Iris pigment epithelial cell (primary cell): ENCODE data around the gene PDE4A.
"Not testable (repeated sequence)": the region's sequence is repeated elsewhere in the genome, so short reads cannot be mapped to it uniquely, and the experiment has no call there.

Experiments
- DNase-seq: peaks from one replicate; pipeline ENCODE4 v3.0.0-alpha.2; 2011; ENCODE audit warnings: low read depth

Gene PDE4A

DNA sequence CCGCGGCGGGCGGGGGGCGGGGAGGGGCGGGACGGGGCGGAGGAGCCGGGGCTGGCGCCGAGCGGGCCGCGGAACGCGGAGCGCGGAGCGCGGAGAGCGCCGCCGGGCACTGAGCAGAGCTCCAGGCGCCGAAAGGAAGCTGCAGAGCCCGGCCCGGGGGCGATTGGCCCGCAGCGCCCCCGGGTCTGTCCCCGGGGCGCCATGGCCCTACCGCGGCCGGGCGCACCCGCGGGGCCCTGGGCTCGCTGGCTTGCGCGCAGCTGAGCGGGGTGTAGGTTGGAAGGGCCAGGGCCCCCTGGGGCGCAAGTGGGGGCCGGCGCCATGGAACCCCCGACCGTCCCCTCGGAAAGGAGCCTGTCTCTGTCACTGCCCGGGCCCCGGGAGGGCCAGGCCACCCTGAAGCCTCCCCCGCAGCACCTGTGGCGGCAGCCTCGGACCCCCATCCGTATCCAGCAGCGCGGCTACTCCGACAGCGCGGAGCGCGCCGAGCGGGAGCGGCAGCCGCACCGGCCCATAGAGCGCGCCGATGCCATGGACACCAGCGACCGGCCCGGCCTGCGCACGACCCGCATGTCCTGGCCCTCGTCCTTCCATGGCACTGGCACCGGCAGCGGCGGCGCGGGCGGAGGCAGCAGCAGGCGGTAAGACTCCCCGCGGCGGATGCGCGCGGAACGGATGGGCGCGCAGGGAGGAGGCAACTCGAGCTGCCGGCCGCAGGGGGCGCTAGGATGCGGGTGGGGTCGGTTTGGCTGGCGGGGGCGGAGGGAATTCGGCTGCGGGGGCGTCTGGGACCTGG lies at the start of gene PDE4A:
Gene PDE4A (plus strand): TSS at position 95 of the 796 bp plus-strand sequence. CDS start 227 bp downstream, at position 322.
- DNase-seq = peak; percentile 70

DNA sequence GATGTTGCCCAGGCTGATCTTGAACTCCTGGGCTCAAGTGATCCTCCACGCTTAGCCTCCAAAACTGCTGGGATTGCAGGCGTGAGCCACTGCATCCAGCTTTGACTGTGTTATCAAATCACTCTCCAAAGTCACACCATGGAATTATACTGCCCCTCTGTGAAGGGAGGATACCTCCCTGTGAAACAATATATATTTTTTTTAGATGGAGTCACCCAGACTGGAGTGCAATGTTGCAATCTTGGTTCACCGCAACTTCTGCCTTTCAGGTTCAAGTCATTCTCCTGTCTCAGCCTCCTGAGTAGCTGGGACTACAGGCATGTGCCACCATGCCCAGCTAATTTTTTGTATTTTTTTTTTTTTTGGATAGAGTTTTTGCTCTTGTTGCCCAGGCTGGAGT lies 47.6 kb upstream of the PDE4A start:
- DNase-seq = no peak

- DNase-seq = no peak
Measured at GRCh38 chr19:10374931-10375330, 45.4 kb upstream of the PDE4A start.

DNA sequence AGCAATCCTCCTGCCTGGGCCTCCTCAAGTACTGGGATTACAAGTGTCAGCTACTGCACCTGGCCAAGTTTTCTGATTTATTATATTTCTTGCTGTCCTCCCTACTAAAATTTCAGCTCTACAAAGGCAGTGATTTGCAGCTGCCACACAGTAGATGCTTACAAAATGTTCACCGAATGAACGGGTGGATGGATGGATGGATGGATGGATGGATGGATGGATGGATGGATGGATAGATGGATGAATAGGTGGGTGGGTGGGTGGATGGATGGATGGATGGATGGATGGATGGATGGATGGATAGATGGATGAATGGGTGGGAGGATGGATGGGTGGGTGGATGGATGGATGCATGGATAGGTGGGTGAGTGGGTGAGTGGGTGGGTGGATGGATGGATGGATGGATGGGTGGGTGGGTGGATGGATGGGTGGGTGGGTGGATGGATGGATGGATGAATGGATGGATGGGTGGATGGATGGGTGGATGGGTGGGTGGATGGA lies 43.1 kb upstream of the PDE4A start:
- DNase-seq = not testable (repeated sequence)

DNA sequence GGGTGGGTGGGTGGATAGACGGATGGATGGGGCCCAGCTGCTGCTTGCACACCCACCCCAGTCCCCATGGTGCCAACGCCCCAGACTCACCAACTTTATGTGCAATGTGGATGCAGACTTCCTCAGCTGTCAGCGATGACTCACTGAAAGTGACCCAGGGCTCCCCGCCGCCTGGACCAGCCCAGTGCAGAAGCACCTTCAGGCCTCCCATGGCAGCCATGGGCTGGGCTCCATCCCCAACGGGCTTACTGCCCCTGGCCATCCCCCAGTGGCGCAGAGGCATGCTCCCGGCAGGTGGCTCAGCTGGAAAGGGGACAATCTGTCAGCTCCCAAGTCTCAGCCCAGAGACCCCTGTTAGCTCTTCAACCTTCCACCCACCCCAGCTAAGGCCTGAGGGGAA lies 42.2 kb upstream of the PDE4A start:
- no peak for DNase-seq

GRCh38 chr19:10379880-10380312 lies 40.4 kb upstream of the PDE4A start:
- DNase-seq = no peak

- DNase-seq = peak; percentile 98
Measured at GRCh38 chr19:10380313-10381102, 39.8 kb upstream of the PDE4A start, which contains the start of gene TYK2. Gene TYK2, minus strand, starts transcription at chr19:10380572. Its CDS starts 2,166 bp downstream, at chr19:10378406.

DNA sequence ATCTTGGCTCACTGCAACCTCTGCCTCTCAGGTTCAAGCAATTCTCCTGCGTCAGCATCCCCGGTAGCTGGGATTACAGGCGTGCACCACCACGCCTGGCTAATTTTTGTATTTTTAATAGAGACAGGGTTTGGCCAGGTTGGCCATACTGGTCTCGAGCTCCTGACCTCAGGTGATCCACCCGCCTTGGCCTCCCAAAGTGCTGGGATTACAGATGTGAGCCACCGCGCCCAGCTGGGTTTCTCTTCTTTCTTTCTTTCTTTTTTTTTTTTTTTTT lies 37.2 kb upstream of the PDE4A start:
- DNase-seq = not testable (repeated sequence)

GRCh38 chr19:10384580-10384979 lies 35.8 kb upstream of the PDE4A start:
- no peak for DNase-seq

DNA sequence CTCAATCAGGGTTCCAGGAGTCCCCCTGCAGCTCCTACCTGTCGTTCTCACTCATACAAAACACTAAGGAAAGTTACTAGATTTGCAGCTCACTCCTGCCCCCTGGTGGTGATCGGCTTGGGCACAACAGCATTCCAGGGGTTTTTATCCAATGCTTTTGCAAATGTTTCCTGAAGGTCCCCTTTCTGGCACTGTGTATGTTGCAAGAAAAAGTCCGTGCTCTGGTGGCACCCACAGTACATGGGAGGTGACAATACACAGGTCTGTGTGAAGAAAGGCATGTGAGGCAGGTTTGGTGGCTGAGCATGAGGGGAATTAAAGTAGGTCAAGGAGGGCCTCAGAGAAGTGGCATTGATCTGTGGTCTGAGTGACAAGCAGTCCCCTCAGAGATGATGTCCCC lies 31.4 kb upstream of the PDE4A start:
- DNase-seq = peak; percentile 62

- no peak for DNase-seq
Measured at GRCh38 chr19:10389863-10390262, 30.5 kb upstream of the PDE4A start.

GRCh38 chr19:10390652-10391286 lies 29.6 kb upstream of the PDE4A start:
- DNase-seq = peak; percentile 64

DNA sequence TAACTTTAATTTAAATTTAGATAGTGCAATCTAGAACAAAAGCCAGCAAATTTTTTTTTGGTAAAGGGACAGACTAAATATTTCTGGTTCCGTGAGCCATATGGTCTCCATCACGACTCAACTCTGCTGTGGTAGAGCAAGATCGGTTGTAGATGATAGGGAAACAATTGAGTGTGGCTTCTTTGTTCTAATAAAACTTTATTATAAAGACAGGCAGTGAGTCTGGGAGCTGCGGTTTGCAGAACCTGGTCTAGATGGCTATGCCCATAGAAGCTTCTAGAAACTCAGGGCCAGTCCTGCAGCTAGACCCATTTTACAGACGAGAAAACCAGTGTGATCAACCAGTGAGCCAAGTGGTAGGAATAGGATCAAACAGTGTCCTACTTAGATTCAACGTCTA lies 28.2 kb upstream of the PDE4A start:
- DNase-seq = no peak

DNA sequence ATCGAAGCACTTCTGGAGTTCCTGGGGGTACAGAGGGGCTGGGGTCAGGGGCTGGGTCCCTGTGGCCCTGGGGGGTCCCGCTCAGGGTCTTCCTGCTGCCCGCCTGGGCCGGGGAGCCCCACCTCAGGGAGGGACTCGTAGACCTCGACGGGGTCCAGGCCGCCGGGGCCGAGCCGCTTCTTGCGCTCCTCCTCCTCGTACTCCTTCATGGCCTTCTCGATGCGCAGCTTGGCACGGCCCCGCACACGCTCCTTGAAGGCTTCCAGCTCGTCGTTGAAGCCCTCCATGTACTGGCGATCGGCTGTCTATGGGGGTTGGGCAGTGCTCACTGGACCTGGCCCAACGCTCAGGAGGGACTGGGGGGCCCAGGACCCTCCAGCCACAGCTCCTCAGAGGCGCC lies 27.2 kb upstream of the PDE4A start:
- no peak for DNase-seq

- no peak for DNase-seq
Measured at GRCh38 chr19:10395003-10395402, 25.3 kb upstream of the PDE4A start.

DNA sequence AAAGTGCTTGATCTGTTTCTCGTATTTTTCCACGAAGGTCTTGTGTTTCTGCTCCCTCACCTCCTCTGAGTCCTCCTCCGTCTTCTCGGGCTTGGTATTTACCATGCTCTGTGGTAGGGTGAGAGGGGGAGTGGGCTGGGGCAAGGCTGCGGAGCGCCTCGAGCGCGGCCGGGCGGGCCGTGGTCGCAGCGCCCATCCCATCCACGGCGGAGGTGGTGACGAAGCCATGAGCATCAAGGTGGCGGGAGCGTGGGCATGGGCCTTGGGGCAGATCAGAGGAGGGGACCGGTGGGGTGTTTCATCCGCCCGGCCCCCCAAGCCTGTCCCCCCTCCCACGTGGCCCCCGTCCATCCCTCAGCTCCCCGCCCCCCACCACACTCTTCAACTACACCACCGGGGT lies 24.9 kb upstream of the PDE4A start:
- DNase-seq = no peak

- no peak for DNase-seq
Measured at GRCh38 chr19:10395917-10396316, 24.4 kb upstream of the PDE4A start.

GRCh38 chr19:10398819-10399218 lies 21.5 kb upstream of the PDE4A start:
- no peak for DNase-seq

GRCh38 chr19:10399340-10399739 lies 21.0 kb upstream of the PDE4A start:
- DNase-seq = not testable (repeated sequence)

DNA sequence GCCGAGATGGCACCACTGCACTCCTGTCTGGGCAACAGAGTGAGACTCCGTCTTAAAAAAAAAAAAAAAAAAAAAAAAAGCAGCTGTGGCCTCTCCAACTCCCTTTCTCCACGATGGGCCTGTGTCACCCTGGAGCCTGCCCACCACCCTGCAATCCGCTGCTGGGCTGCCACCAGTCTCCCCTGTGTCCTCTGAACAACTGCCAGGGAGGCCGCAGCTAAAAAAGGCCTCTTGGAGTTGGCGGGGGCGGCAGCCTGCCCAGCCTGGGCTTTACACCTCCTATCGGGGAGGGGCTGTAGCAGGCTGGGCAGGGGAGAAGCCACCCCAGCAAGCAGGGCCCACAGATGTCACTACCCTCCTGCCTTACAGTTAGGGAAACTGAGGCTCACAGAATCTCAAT lies 20.5 kb upstream of the PDE4A start:
- no peak for DNase-seq

DNA sequence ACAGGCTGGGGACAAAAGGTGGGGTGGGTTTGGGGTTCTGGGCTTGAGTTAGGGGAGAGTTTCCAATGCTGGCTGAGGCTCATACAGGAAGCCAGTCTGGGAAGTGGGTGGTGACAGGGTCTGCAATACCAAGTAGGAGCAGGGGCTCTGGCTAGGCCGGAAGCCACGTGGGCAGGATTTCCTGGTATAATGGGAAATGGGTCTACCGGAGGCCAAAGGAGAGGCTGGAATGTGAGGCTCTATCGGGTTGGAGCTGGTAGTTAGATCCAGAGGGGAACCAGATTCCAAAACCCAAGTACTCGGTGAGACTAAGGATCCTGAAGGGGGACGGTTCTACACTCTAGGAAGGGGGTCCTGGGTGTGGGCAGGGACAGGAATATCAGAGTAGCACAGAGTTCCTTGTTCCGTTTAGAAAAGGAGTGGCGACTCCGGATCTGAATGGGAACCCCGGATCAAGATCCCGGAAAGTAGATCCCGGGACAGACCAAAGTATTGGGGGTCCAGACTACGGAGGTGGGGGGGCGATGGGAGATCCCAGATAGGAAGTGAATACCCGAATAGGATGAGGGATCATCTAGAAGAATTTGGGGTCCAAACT lies 17.8 kb upstream of the PDE4A start:
- peak; percentile 38 for DNase-seq
